NCI-H2196 treated with DMSO at 0.1 percent for 48 hours (cell line): ENCODE data around the gene GNL3.

ENCODE experiments used
- DNase-seq: peaks from one replicate; lab custom pipeline; 2025; ENCODE audit not compliant: unreplicated experiment; lab: John Stamatoyannopoulos, UW

GNL3 gene

DNA sequence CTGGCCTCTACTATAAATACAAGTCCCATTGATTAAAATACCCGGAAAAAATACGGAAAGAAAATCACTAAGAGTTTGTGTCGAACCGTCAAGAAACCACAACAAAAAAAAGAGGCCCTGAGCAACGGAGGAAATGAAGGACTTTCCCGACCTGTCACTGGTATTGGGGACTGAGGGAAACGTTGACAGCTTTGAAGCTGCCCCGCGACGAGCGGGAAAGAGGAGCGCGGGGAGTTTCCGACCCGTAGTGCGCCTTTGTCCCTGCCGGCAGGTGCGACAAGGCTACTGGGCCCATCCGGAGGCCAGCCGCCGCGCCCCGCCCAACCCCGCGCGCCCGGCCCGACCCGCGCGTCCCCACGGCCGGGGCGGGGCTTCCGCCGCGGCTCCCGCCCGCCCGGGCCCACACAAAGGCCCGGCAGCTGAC is 535 bp upstream of the GNL3 start:
- peak; percentile 43 for DNase-seq

DNA sequence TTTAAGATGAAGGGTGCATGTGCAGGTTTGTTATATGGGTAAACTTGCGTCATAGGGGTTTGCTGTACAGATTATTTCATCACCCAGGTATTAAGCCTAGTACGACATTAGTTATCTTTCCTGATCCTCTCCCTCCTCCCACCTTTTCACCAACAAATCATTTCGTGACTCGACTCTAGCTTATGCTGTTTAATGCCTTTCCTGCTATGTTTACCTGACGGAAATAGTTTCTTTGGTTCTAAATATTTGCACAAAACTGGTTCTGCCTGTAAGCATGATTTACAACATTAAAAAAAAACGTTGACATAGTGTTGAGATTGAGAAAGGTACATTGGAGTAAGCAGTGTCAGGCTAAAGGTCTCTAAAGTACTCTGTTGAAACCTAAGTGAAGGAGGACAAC is 2.4 kb downstream of the GNL3 start:
- DNase-seq, result no peak

DNA sequence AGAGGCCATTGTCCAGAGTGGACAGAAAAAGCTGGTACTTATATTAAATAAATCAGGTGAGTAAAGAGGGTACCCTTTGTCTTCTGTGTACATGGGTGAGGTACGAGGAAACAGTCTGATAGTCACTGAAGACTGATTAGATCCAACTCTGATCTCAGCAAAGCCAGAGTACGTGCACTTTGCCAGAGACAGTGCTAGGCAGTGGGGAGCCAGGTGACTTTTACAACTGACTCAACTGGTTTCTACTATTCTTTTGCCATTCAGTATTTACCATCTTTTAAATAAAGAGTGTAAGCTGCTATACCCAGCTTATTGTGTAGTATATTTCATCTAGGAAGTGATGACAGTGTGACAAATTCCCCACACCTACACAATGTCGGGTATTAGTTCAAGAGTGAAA is 3.3 kb downstream of the GNL3 start:
- no peak for DNase-seq

DNA sequence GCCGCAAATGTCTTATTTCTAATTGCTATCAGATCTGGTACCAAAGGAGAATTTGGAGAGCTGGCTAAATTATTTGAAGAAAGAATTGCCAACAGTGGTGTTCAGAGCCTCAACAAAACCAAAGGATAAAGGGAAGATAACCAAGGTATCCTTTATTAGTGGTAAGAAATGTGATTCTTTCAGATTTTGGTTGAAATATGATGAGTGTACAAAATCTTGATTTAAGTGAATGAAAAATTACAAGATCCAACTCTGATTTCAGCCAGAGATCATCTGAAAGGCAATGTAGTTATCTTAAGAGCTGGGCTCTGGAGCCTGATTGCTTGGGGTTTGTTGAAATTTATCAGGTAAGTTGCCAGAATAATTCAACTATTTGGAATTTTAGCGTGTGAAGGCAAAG is 4.7 kb downstream of the GNL3 start:
- DNase-seq, result no peak

DNA sequence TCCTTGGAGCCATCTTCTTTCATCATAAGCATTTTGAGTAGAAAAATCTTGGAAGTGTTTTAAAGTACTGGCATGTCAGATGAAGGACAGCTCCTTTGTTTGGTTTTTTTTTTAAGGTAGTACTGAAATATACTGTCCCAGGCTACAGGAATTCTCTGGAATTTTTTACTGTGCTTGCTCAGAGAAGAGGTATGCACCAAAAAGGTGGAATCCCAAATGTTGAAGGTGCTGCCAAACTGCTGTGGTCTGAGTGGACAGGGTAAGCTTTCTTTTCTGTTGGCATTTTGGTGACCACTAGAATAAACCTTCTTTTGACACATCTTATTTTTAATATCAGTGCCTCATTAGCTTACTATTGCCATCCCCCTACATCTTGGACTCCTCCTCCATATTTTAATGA is 7.2 kb downstream of the GNL3 start:
- DNase-seq, result no peak

DNA sequence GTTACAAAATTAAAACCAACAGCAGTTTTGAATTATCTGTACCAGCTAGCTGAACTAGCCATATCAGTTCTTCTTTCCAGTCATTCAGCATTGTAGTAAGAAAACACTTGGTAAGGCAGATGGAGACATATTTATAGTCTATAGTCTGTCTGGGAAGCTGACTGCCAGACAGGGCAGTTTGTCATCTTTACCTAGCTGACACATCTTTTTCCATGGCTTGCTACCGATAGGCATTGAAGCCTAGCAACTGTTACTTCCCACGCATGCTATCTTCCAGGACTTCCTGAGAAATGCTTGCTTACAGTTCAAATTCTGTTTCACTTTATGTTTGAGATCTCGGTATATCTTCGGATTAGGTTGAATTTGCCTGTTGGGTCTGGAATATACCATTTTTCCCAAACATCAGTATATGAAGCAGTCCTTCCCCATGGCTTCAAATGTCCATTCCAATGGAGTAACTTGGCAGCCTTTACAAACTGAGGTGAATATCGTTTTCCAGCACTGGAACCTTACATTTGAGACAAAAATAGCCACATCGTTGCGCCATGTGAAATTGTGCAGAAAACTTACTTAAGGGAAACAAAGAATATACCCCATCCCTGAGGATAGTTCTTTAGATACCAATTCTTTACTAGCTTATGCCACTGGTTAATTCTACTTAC is 8.8 kb downstream of the GNL3 start:
- no peak for DNase-seq

DNA sequence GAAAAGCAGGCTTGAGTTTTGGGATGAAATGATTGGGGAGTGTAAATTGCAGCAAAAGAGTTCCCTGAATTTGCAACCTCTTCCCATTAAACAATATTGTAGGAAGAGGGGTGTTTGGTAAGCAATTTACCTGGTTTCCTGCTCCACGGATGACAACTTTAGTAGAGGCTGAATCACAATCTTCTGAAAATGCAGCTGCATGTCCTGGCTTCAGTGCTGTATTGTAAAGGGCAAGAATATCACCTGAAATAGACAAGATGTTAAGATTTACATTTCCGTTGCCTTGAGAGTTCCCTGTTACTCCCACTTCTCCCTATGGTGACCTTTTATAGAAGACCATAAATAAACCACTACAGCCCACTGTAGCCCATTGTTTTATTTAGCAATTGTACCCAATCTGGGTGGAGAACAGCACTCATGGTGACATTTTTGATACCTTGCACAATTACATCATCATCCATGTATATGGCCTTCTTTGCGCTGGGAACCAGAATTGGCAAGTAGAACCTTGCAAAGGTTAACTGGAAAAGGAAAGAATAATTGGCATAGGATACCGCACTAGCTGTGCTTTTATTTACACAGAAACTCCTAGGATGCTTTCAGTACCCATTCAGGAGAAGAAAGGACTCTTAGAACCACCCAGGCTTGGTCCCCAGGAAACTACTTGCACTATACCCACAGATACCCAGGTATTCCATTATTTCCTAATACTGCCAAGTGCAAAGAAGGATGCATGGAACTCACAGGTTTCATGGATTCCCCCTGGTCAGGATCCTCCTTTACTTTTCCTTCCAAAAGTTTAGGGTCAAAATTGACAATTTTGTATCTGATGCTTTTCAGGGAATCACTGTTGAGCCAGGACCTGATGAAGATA is 10.2 kb downstream of the GNL3 start:
- no peak for DNase-seq

DNA sequence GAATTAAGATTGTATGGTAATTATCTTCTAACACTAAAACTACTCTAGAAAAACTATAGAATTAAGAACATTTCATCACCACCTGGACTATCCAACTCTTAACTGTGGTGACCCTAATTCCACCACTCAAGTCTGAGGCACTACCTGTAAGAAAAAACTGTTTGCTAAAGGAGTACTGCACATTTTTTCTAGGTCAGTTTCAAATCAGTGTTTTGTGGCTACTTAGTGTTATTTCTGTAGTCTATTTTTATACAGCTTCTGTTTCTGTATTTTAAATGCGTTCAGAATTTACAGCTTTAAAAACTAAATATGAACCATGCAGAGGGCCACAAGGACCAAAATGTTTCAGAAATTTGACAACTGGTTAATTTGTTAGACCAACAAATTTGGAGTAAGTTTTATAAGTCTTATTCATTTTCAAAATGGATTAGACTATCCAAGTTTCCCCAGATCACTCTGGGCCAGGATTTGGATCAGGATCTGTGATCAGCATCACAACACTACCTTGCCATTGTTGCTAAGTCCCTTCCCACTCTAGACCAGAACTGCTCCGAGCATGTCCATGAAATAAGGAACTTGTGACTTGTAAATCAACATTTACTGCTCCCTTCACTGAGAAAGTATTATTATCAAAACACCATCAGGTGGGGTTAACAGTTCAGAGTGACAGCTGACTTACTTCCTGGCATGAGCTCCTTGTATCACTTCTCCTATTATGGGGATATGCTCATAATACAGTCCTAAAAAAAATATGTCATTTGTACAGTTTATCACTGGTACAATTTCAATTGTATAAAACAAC is 11.2 kb downstream of the GNL3 start:
- DNase-seq, result no peak

DNA sequence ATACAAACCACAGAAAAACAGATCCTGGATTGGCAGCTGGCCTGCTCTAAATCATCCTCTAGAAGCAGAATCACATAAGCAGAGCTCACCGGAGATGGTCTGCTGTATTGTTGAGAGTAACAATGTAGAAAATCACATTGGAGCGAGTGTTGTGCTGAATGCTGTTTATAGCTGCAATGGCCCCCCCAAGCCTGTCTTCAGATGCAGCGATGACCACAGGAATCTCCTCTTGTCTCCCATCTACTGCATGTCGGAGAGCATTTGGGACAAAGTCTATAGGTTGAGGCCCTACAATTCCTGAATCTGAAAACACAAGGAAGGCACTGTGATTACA is 11.8 kb downstream of the GNL3 start:
- DNase-seq, result no peak

DNA sequence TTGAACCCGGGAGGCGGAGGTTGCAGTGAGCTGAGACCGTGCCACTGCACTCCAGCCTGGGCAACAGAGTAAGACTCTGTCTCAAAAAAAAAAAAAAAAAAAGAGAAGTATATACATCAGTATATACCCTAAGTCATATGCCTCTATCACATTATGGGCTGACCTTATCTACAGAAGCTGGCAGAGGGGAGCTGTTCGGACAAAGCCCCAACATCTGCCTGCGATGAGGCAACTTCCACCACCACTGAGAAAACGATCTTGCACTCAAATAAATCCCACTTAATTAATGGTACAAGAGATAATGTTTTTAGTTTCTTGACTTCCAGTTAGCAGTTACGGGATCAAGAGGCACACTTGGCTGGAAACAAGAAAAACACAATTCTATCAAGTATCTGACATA is 17.5 kb downstream of the GNL3 start:
- no peak for DNase-seq

DNA sequence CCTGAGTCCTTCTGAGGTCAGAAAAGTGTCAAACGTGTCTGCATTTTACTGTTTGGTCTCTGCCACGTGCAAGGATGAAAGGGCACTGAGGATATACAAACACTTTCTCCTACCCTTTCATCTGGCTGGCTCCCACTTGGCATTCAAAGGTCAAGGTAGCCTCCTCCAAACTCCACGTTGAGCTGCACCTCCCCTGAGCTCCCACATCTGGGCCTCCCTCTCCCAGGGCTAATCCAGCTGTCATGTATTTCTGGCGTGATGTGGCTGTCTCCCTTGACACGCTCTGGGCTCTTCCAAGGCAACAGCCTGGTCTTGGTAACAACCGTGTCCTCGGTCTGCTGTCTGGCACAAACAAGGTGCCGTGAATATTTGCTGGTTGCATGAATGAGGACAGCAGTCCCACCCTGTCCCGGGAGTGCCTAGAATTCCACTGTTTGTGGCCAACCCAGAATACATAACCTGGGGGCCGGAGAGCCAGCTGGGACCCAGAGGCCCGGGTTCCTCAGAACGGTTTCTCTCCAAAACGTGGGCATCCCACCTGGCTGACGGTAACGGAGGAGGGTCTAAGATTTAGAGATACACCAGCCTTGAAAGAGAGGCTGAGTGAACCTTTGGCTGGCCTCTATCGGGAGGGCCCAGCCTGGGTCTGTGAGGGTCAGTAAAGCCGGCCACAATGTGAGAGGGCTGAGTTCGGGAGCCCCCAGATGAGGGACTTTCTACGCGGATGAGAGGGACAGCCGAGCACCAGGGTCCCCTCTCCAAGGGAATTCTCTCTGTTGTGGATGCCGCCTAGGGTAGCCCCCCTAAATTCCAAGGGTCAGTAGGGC is 19.0 kb downstream of the GNL3 start:
- DNase-seq, result no peak

DNA sequence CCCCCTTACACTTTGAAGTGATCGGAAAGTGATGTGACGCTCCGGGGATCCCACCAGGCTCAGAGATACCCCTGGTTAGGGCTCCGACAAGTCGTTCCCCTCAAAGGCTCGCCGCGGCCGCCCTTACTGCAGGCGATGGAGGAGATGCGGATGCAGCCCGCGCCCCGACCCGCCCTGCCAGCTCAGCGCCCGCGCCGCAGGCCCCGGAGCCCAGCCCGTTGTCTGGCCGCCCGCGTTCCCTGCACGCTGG is 19.5 kb downstream of the GNL3 start:
- no peak for DNase-seq

DNA sequence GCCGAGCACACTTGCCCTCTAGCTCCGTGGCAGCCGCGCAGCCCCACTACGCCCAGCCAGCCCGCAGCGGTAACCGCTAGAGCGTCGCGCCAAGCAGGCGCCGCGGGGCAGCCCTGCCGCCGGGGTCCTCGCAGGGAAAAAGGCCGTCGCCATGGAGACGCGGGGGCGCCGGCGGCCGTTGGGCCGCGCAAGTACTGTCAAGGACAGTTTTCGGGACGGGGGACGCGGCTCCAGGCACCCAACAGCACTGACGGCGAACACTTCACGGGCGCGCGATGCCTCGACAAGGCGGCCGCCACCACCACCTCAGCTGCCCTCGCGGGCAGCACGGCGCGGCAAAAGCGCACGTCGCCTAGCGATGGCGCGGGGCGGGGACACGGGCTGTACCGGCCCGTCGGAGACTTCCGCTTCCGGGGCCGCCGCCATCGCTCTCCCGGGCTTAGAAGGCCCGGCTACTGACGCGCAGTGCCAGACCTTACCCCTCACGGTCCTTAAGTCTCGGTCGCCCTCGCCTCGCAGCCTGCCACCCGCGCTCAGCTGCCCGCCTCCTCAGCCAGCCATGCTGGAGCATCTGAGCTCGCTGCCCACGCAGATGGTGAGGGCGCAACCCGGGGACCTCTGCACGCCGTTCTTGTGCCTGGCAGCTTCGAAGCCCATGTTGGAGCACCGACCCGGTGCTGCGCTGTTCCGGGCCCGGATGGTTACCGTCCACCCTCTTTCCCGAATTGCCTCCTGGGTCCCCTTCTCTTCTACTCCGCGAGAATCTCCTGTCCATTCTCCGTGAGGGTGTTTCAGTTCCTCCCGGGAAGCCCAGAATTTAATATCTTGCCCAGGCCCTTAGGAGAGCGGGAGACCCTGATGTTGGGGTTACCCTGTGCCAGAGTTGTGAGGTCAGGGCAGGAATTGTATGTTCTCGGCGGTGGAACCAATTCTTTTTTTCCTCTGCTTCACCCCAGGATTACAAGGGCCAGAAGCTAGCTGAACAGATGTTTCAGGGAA is 20.2 kb downstream of the GNL3 start, which contains the start of the genes GLT8D1 and SPCS1:
Gene GLT8D1, minus strand, starts transcription at position 104 of the 999 bp plus-strand sequence. CDS start 5,331 bp downstream, outside the sequence.
Gene SPCS1, plus strand, starts transcription at position 419 of the 999 bp plus-strand sequence. Its CDS starts 141 bp downstream, at position 560.
- peak; percentile 39 for DNase-seq

DNA sequence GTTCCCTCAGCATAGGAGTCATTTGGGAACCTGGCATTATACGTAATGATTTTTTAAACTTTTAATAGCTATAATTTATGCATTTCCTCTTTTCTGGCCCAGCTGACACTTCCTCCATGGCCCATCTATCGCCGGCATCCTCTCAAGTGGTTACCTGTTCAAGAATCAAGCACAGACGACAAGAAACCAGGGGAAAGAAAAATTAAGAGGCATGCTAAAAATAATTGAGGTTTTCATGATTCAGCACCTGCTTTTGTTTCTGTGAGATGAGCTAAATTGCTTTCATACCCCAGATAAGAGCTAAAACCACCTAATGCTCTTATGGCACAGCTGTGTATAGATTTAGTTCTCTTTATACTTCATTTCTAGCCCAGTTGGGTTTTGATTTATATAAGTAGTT is 21.8 kb downstream of the GNL3 start:
- DNase-seq, result no peak

DNA sequence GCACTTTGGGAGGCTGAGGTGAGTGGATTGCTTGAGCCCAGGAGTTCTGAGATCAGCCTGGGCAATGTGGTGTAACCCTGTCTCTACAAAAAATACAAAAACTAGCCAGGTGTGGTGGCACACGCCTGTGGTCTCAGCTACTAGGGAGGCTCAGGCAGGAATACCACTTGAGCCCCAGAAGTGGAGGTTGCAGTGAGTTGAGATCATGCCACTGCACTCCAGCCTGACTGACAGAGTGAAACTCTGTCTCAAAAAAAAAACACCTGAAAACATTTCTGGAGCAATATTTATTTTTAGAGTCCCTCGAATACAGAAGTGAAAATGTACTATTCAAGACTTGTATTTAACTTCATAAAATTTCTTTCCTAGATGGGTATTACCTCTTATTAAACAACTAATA is 24.7 kb downstream of the GNL3 start:
- DNase-seq, result no peak

DNA sequence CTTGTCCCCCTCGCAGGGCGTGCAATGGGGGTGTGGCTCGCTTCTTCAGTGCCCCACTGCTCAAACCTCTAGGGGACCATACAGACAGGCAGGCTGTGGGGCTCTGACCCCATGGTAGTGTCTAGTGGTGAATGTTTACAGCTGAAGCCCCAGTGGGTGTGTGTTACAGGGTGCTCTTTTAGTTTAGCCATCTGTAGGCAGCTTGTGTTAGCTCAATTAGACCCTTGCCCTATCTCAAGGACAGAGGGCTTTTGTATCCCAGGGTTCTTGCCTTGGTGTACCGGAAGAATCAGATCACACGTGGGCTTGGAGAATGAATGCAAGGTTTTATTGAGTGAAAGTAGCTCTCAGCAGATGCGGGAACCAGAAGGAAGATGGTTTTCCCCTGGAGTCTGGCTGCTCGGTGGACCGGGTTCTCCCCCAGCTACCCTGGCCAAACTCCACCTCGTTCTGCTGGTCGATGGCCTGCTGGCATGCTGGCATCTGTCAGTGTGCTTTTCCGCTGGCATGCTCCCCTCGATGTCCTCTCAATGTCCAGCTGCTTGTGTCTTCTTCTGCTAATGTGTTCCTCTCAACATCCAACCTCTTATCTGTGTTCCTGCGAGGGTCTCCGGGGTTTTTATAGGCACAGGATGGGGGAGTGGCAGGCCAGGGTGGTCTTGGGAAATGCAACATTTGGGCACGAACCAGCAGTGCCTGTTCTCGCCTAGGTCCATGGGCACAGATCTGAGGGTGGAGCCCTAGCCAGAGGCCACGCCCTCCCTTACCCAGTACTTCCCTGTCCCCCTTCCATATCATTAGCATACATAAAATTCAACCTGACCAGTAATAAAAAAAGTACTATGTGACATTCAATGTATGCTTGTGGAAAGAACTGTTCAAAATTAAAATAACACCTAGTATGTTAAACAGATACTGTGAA is 26.7 kb downstream of the GNL3 start:
- no peak for DNase-seq

DNA sequence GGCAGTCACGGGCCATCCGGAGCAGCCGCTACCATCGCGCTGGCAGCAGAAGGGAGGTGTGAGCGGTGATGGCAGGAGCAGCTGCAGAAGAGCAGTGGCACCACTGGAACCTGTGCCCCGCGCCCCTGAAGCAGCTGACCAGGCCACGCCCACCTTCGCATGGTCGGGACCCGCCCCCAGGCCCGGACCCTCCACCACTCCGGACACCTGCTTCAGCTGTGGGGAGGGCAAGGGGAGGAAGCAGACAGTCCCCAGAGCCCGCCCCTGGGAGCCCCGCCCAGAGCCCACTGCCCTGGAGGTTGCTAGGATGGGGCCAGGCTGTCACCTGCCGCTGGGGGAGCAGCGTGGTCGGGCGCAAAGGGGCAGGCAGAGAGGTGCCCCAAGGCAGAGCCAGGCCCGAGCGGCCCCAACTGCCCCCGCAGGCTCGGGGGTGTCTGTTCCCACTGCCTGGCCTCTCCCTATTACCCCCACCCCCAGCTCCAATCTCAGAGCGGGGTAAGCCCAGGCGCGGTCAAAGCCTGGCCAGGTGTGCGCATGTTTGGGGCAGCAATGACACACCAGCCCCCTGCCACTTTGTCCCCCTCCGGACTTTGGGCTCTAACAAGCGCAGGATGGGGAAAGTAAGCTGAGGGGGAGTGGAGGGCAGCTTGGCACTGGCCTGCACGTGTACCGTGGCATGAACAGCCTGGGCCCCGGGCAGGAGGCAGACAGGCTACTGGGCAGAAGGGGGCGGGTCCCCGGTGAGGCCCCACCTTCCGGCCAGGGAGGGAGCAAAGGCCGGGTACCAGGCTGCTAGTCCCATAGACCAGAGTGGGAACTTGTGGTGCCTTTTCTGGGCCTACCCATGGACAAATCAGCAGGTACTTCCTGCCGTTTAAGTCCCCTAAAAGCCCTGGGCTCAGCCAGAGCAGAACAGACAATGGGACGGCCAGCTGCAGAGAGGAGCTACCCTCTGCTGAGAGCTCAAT is 28.8 kb downstream of the GNL3 start:
- no peak for DNase-seq
